Measurements from ENCODE around the gene MSRB1. TPM values are rescaled to one million over a fixed set of nuclear protein-coding genes. Genes with fewer than 3 reads are reported as not detected.

MSRB1 gene
- total RNA-seq, 1 experiment from 2014 or later = 25.7 TPM

GRCh38 chr16:1980030-1980769 lies 37.2 kb upstream of the MSRB1 start:
- peaks cover 39% of the 10 kb centered on the region for H3K4me1 ChIP-seq (ENCODE audit: insufficient read depth, low read length)
- no peak overlapping the region for H3K9ac ChIP-seq (ENCODE audit: low read length)
- H3K79me2 ChIP-seq (ENCODE audit: low read length) = peaks cover 10% of the 10 kb centered on the region
- no peaks in the 10 kb centered on the region for H3K27me3 ChIP-seq (ENCODE audit: low read length)
- peaks cover 3% of the 10 kb centered on the region for H3F3A ChIP-seq (ENCODE audit: low read length, unreplicated experiment)
- no peak for DNase-seq
- intact Hi-C loops (cut with micrococcal nuclease) = no loop called here
- H3K27ac ChIP-seq (ENCODE audit: low read length) = no peak overlapping the region
- H2AFZ ChIP-seq (ENCODE audit: low read length) = no peak overlapping the region
- H3K36me3 ChIP-seq (ENCODE audit: low read depth, low read length) = no peaks in the 10 kb centered on the region
- H3K9me3 ChIP-seq (ENCODE audit: low read length) = no peaks in the 10 kb centered on the region
- H3K4me2 ChIP-seq (ENCODE audit: low read length) = peak overlapping the region; percentile 88
- no peaks in the 10 kb centered on the region for H3K9me2 ChIP-seq (replicated peaks; ENCODE audit: low read length)
- ChIA-PET CTCF (no interaction called here), POLR2A (ENCODE audit: unreplicated experiment) (no interaction called here)
- H4K20me1 ChIP-seq (ENCODE audit: low read length) = no peaks in the 10 kb centered on the region
- no peak for TF ChIP-seq CTCF (conservative IDR thresholded peaks at IDR 0.05; ENCODE audit: low read depth, low read length)
- peak; percentile 48; the same call in 1 of the 2 replicates for TF ChIP-seq EZH2phosphoT487 (IDR thresholded peaks at IDR 0.05; ENCODE audit: borderline replicate concordance, low read length)
- no peak for TF ChIP-seq EZH2 (IDR thresholded peaks at IDR 0.05; ENCODE audit: low read length, unreplicated experiment)
- no peak for ATAC-seq
- no TSS peak for BruUV-seq (replicated peaks)
- H3K4me3 ChIP-seq (ENCODE audit: low read length) = peak overlapping the region; percentile 64

- H3F3A ChIP-seq (ENCODE audit: low read length, unreplicated experiment) = peaks cover 3% of the 10 kb centered on the region
- H2AFZ ChIP-seq (ENCODE audit: low read length) = no peak overlapping the region
- H3K27me3 ChIP-seq (ENCODE audit: low read length) = no peaks in the 10 kb centered on the region
- no peak overlapping the region for H3K9ac ChIP-seq (ENCODE audit: low read length)
- ATAC-seq = peak; percentile 33
- no peaks in the 10 kb centered on the region for H3K9me2 ChIP-seq (replicated peaks; ENCODE audit: low read length)
- peak overlapping the region; percentile 64 for H3K4me3 ChIP-seq (ENCODE audit: low read length)
- H4K20me1 ChIP-seq (ENCODE audit: low read length) = no peaks in the 10 kb centered on the region
- TF ChIP-seq EZH2 (IDR thresholded peaks at IDR 0.05; ENCODE audit: low read length, unreplicated experiment) (no peak), EZH2phosphoT487 (IDR thresholded peaks at IDR 0.05; ENCODE audit: borderline replicate concordance, low read length) (no peak), CTCF (conservative IDR thresholded peaks at IDR 0.05; ENCODE audit: low read depth, low read length) (no peak)
- peaks cover 2% of the 10 kb centered on the region; the same call in 1 of the 2 replicates for H3K79me2 ChIP-seq (ENCODE audit: low read length)
- TSS peak; percentile 13 for BruUV-seq (replicated peaks)
- H3K36me3 ChIP-seq (ENCODE audit: low read depth, low read length) = no peaks in the 10 kb centered on the region
- H3K9me3 ChIP-seq (ENCODE audit: low read length) = no peaks in the 10 kb centered on the region
- POLR2A ChIA-PET (ENCODE audit: unreplicated experiment) = no interaction called here
- intact Hi-C loops (cut with micrococcal nuclease) = no loop called here
- H3K27ac ChIP-seq (ENCODE audit: low read length) = no peak overlapping the region
- peaks cover 33% of the 10 kb centered on the region for H3K4me1 ChIP-seq (ENCODE audit: insufficient read depth, low read length)
- H3K4me2 ChIP-seq (ENCODE audit: low read length) = peak overlapping the region; percentile 88
- CTCF ChIA-PET = no interaction called here
- peak; percentile 85 for DNase-seq
Measured at GRCh38 chr16:1979271-1980029, 36.5 kb upstream of the MSRB1 start.

Measured in PC-3 (cell line).